DMS114 treated with DMSO at 0.1 percent for 48 hours (cell line): ENCODE data around the gene MYO3A.

Experiments
- DNase-seq: peaks from one replicate; lab custom pipeline; 2025; ENCODE audit not compliant: unreplicated experiment; lab: John Stamatoyannopoulos, UW

MYO3A gene

DNA sequence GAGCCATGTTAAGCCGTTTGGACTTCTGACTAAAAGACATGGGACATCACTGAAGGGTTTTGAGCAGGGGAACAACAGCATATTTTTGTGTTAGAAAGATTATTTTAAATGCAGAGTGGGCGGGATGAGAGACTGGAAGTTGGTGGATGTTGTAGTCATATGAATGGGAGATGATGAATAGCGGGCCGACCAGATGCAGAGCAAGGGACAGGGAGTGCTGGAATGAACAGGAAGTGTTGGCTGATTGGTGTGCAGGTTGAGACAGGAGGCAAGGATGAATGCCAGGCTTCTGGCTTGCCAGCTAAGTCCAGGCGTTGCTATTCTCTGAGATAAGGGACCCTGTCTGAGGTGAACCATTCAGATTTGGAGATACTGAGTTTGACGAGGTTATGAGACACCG, 320.6 kb downstream of the MYO3A start:
- no peak for DNase-seq

DNA sequence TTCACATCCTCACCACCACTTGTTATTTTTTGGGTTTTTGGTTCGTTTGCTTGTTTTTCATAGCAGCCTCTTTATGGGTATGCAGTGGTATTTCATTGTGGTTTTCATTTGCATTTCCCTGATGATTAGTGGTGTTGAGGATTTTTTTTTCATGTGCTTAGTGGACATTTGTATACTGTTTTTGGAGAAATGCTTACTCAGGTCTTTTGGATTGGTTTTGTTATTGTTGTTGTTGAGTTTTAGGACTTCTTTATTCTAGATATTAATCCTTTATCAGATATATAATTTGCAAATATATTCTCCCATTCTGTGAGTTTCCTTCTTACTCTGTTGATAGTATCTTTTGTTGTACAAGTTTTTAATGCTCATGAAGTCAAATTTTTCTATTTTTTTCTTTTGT, 325.3 kb downstream of the MYO3A start:
- DNase-seq, result no peak
